IPS-18a (cell line): ENCODE results near the gene LYRM2.
"Not testable (repeated sequence)": the region's sequence is repeated elsewhere in the genome, so short reads cannot be mapped to it uniquely, and the experiment has no call there.

ENCODE experiments used
- H3K27ac ChIP-seq: one replicate; pipeline ENCODE4 v1.5.1; 2013; ENCODE audit warnings: low read length
- H3K27me3 ChIP-seq: one replicate; pipeline ENCODE4 v1.6.1; 2013; ENCODE audit warnings: mild to moderate bottlenecking, low read length; ENCODE audit not compliant: control insufficient read depth, insufficient read depth
- H3K36me3 ChIP-seq: one replicate; pipeline ENCODE4 v1.6.1; 2013; ENCODE audit warnings: low read depth, low read length; ENCODE audit not compliant: control insufficient read depth
- H3K4me1 ChIP-seq: one replicate; pipeline ENCODE4 v1.6.1; 2013; ENCODE audit warnings: low read depth, low read length; ENCODE audit not compliant: control insufficient read depth
- H3K4me3 ChIP-seq: one replicate; pipeline ENCODE4 v1.5.1; 2013; ENCODE audit warnings: low read length
- H3K9ac ChIP-seq: one replicate; pipeline ENCODE4 v1.6.1; 2013; ENCODE audit warnings: mild to moderate bottlenecking, low read length, moderate library complexity
- H3K9me3 ChIP-seq: one replicate; pipeline ENCODE4 v1.6.1; 2013; ENCODE audit warnings: low read depth, low read length; ENCODE audit not compliant: control insufficient read depth

LYRM2 gene

GRCh38 chr6:89643406-89643805 lies 4.9 kb upstream of the LYRM2 start:
- no peak overlapping the region for H3K4me3 ChIP-seq
- no peaks in the 10 kb centered on the region for H3K9me3 ChIP-seq
- H3K9ac ChIP-seq, result no peak overlapping the region
- H3K36me3 ChIP-seq, result peaks cover 64% of the 10 kb centered on the region
- peaks cover 7% of the 10 kb centered on the region for H3K4me1 ChIP-seq
- no peak overlapping the region for H3K27ac ChIP-seq
- no peaks in the 10 kb centered on the region for H3K27me3 ChIP-seq

- no peak overlapping the region for H3K27ac ChIP-seq
- H3K9me3 ChIP-seq, result no peaks in the 10 kb centered on the region
- no peak overlapping the region for H3K4me3 ChIP-seq
- peaks cover 59% of the 10 kb centered on the region for H3K36me3 ChIP-seq
- H3K9ac ChIP-seq, result no peak overlapping the region
- peaks cover 9% of the 10 kb centered on the region for H3K4me1 ChIP-seq
- H3K27me3 ChIP-seq, result no peaks in the 10 kb centered on the region
Measured at GRCh38 chr6:89642956-89643355, 4.4 kb upstream of the LYRM2 start.

GRCh38 chr6:89641581-89641980 lies 3.0 kb upstream of the LYRM2 start:
- not testable (repeated sequence) for H3K27ac ChIP-seq, H3K27me3 ChIP-seq, H3K9ac ChIP-seq, H3K9me3 ChIP-seq, H3K4me3 ChIP-seq
- Histone ChIP-seq H3K36me3 (peaks cover 51% of the 10 kb centered on the region), H3K4me1 (peaks cover 14% of the 10 kb centered on the region)

DNA sequence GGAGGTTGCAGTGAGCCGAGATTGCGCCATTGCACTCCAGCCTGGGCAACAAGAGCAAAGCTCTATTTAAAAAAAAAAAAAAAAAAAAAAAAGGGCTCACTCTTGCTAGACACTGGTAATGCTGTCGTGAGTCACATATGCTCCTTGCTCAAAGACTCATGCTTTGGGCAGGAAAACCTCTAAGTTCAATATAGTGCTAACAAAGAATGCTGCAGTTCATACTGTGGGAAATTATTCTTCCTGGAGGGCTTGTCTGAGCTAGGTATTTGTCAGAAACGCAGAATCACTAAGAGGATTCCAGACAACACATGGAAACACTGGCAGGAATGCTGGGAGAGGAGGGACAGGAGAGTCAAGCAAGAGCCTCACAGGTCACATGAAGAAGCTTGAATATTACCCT lies 2.3 kb upstream of the LYRM2 start:
- no peaks in the 10 kb centered on the region for H3K9me3 ChIP-seq
- peaks cover 49% of the 10 kb centered on the region for H3K36me3 ChIP-seq
- H3K27ac ChIP-seq, result no peak overlapping the region
- no peak overlapping the region for H3K4me3 ChIP-seq
- H3K27me3 ChIP-seq, result no peaks in the 10 kb centered on the region
- no peak overlapping the region for H3K9ac ChIP-seq
- H3K4me1 ChIP-seq, result peaks cover 14% of the 10 kb centered on the region

GRCh38 chr6:89637960-89638319 lies 607 bp downstream of the LYRM2 start:
- no peaks in the 10 kb centered on the region for H3K27me3 ChIP-seq
- H3K9me3 ChIP-seq, result no peaks in the 10 kb centered on the region
- H3K27ac ChIP-seq, result peak overlapping the region; percentile 81
- H3K36me3 ChIP-seq, result peaks cover 27% of the 10 kb centered on the region
- peak overlapping the region; percentile 95 for H3K4me3 ChIP-seq
- H3K9ac ChIP-seq, result peak overlapping the region; percentile 77
- peaks cover 14% of the 10 kb centered on the region for H3K4me1 ChIP-seq

DNA sequence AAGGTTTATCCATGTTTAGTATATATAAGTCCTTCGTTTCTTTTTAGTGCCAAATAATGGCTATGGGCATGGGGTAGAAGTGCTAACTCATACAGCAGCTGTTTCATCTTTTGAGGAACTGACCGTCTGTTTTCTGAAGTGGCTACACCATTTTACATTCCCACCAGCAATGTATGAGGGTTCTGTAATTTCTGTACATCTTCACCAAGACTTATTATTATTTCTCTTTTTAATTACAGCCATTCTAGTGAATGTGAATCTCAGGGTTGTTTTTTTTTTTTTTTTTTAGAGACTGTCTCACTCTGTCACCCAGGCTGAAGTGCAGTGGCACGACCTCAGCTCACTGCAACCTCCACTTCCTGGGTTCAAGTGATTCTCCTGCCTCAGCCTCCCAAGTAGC lies 2.1 kb downstream of the LYRM2 start:
- H3K27ac ChIP-seq, H3K9me3 ChIP-seq, H3K4me3 ChIP-seq, H3K9ac ChIP-seq, H3K27me3 ChIP-seq: not testable (repeated sequence)
- Histone ChIP-seq H3K36me3 (peaks cover 18% of the 10 kb centered on the region), H3K4me1 (peaks cover 14% of the 10 kb centered on the region)

- Histone ChIP-seq H3K4me1 (no peaks in the 10 kb centered on the region), H3K27ac (no peak overlapping the region), H3K27me3 (no peaks in the 10 kb centered on the region), H3K36me3 (peaks cover 9% of the 10 kb centered on the region), H3K9me3 (no peaks in the 10 kb centered on the region), H3K9ac (no peak overlapping the region), H3K4me3 (no peak overlapping the region)
Measured at GRCh38 chr6:89630488-89630887, 8.1 kb downstream of the LYRM2 start.

DNA sequence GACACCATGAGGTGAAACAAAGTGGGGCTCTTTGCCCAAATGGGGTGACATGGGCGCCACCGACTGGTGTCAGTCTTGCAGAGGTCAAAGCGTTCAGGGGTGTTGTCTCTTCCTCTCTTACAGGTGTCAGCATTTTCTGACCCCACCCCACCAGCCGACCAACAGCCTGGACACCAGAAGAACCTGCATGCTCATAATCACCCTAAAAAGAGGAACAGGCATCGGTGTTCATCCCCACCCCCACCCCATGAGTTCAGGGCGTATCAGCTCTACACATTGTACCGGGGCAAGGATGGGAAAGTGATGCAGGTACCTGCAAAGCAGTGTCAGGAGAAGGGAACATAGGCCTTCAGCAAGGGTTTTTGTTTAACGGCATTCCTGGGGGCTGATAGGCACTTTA lies 14.8 kb downstream of the LYRM2 start:
- no peaks in the 10 kb centered on the region for H3K9me3 ChIP-seq
- no peak overlapping the region for H3K4me3 ChIP-seq
- no peak overlapping the region for H3K27ac ChIP-seq
- H3K4me1 ChIP-seq, result no peaks in the 10 kb centered on the region
- H3K9ac ChIP-seq, result no peak overlapping the region
- no peaks in the 10 kb centered on the region for H3K27me3 ChIP-seq
- H3K36me3 ChIP-seq, result no peaks in the 10 kb centered on the region

- H3K4me1 ChIP-seq, result no peaks in the 10 kb centered on the region
- H3K4me3 ChIP-seq, result no peak overlapping the region
- no peaks in the 10 kb centered on the region for H3K36me3 ChIP-seq
- H3K9me3 ChIP-seq, result no peaks in the 10 kb centered on the region
- H3K9ac ChIP-seq, result no peak overlapping the region
- no peaks in the 10 kb centered on the region for H3K27me3 ChIP-seq
- H3K27ac ChIP-seq, result no peak overlapping the region
Measured at GRCh38 chr6:89619567-89619966, 19.0 kb downstream of the LYRM2 start.

DNA sequence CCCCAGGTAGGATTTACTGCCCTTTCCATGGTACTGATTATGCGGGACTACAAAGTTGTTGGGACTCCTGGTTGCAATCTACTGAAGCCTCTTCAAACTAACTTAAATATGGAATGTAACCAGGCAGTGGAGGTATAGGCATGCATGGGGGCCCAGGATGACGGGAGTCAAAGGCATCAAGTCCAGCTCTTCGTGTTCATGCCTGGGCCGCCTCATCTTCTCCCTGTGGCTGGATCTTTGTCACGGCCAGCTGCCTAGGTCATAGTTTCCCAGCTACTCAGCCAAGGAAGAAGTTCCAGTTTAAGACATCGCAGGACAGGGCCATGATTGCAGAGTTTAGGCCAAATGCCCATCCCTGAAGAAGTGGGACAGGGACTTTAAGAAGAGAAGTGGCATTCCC lies 20.5 kb downstream of the LYRM2 start:
- Histone ChIP-seq H3K4me1 (no peaks in the 10 kb centered on the region), H3K9me3 (no peaks in the 10 kb centered on the region), H3K27ac (no peak overlapping the region), H3K4me3 (no peak overlapping the region), H3K36me3 (no peaks in the 10 kb centered on the region), H3K9ac (no peak overlapping the region), H3K27me3 (no peaks in the 10 kb centered on the region)

GRCh38 chr6:89616531-89616930 lies 22.0 kb downstream of the LYRM2 start:
- no peaks in the 10 kb centered on the region for H3K36me3 ChIP-seq
- H3K9ac ChIP-seq, result no peak overlapping the region
- H3K27me3 ChIP-seq, result no peaks in the 10 kb centered on the region
- H3K27ac ChIP-seq, result no peak overlapping the region
- H3K4me3 ChIP-seq, result no peak overlapping the region
- no peaks in the 10 kb centered on the region for H3K9me3 ChIP-seq
- H3K4me1 ChIP-seq, result no peaks in the 10 kb centered on the region

GRCh38 chr6:89615882-89616281 lies 22.7 kb downstream of the LYRM2 start:
- no peaks in the 10 kb centered on the region for H3K9me3 ChIP-seq
- no peak overlapping the region for H3K4me3 ChIP-seq
- H3K4me1 ChIP-seq, result no peaks in the 10 kb centered on the region
- H3K36me3 ChIP-seq, result no peaks in the 10 kb centered on the region
- H3K27me3 ChIP-seq, result no peaks in the 10 kb centered on the region
- H3K9ac ChIP-seq, result no peak overlapping the region
- H3K27ac ChIP-seq, result no peak overlapping the region
